ENCODE measurements around the gene ABHD14A.

ABHD14A gene

DNA sequence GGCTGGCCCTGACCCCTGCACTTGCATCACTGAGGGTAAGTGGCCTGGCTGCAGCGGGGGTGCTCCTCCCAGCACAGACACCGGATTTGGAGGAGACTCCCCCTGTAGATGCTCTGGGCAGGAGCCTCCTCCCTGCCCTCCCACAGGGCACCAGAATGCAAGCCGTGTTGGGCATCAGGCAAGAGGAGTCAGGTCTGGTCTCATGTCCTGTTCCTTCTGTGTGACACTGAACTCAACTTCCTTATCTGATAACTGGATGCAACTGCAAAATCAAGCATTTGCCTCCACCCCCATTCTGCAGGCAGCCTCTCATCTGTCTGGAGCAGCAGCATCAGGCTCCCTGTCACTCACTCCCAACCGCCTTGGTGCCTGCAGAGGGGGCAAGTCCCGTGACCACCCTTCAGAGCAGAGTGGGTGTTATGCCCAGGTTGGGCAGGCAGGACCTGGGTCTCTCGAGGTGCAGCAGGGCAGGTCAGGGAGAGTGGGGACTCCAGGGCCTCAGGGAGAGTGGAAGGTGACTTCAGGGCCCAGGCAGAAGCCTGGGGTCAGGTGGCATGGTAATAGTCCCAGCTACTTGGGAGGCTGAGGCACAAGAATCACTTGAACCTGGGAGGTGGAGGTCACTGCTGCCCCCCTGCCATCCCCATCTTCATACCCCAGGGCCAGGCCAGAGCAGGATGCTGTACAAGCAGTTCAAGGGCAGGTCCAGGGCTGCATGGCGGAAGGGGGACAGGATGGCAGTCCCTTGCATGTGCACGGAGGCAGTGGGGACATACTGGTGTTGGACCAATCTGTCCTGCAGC is 31.4 kb downstream of the ABHD14A start:
- TF ChIP-seq, protein P1, sequence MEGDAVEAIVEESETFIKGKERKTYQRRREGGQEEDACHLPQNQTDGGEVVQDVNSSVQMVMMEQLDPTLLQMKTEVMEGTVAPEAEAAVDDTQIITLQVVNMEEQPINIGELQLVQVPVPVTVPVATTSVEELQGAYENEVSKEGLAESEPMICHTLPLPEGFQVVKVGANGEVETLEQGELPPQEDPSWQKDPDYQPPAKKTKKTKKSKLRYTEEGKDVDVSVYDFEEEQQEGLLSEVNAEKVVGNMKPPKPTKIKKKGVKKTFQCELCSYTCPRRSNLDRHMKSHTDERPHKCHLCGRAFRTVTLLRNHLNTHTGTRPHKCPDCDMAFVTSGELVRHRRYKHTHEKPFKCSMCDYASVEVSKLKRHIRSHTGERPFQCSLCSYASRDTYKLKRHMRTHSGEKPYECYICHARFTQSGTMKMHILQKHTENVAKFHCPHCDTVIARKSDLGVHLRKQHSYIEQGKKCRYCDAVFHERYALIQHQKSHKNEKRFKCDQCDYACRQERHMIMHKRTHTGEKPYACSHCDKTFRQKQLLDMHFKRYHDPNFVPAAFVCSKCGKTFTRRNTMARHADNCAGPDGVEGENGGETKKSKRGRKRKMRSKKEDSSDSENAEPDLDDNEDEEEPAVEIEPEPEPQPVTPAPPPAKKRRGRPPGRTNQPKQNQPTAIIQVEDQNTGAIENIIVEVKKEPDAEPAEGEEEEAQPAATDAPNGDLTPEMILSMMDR (IDR thresholded peaks at IDR 0.05; ENCODE audit: control insufficient read depth, insufficient read depth, low read depth, low read length, missing control alignments), result no peak
- no peak for DNase-seq (ENCODE audit: low read depth)
- H3K4me3 ChIP-seq (ENCODE audit: control insufficient read depth, low read depth, low read length), result no peak overlapping the region

DNA sequence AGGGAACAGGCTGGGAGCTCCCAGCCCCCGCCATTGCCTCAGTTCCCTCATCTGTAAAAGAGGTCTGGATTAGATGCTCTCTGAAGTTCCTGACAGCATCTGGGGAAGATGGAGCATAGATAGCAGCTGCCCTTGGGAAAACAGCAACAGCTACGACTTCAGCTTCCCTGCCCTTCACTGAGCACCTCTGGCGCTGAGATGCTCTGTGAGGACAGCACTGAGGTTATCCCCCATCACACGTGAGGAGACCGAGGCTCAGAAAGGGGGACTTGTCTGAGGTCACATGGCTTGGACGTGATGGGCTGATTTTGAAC is 31.9 kb downstream of the ABHD14A start:
- DNase-seq (ENCODE audit: low read depth), result no peak
- TF ChIP-seq, protein P1 (IDR thresholded peaks at IDR 0.05; ENCODE audit: control insufficient read depth, insufficient read depth, low read depth, low read length, missing control alignments), result no peak
- no peak overlapping the region for H3K4me3 ChIP-seq (ENCODE audit: control insufficient read depth, low read depth, low read length)

DNA sequence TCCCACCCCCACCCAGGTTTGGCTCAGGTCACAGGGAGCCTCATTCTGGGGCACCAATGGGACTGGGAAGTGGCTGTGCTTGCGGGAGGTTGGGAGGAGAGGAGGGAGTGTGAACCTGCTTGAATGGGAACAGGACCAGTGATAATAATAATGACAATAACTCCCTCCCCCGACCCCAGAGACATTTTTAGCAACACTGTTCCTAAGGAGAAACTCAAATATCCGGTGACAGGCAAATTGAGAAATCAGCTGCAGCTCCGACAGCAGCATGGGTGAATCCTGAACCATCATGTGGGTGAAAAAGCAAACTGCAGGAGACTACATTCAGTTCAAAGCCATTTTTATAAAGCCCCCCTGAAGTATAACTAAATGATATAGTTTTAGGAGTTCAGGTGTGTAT is 32.4 kb downstream of the ABHD14A start:
- no peak overlapping the region for H3K4me3 ChIP-seq (ENCODE audit: control insufficient read depth, low read depth, low read length)
- no peak for DNase-seq (ENCODE audit: low read depth)
- TF ChIP-seq, protein P1 (IDR thresholded peaks at IDR 0.05; ENCODE audit: control insufficient read depth, insufficient read depth, low read depth, low read length, missing control alignments), result no peak

DNA sequence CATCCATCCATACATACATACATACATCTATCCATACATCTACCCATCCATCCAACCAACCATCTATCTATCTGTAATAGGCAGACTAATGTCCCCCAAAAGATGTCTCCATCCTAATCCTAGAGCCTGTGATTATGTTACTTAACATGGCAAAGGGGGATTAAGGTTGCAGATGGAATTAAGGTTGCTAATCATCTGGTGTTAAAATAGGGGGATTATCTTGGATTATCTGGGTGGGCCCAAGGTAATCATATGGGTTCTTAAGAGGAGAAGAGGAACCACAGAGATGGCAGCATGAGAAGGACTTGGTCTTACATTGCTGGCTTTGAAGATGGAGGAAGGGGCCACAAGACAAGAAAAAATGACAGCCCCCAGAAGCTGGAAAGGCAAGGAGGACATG is 35.6 kb downstream of the ABHD14A start:
- H3K4me3 ChIP-seq (ENCODE audit: control insufficient read depth, low read depth, low read length), result no peak overlapping the region
- no peak for DNase-seq (ENCODE audit: low read depth)
- TF ChIP-seq, protein P1 (IDR thresholded peaks at IDR 0.05; ENCODE audit: control insufficient read depth, insufficient read depth, low read depth, low read length, missing control alignments), result no peak

DNA sequence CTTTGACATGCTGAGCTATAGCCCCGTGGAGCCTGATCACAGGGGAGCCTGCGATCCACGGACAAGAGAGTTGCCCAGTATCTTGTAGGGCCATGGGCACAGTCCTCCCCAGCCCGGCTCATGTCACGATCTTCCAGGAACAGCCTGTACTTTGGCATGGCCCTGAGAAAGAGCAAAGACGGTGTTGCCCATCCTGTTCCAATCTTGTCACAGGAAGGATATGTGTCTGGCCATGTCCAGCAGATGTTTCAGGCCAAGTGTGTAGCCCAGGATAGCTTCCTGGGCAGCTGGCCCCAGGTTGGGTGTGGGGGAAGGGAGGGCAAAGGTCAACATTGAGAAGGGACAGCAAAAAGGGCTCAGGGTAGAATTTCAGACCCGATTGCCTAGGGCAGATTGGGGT is 37.8 kb downstream of the ABHD14A start:
- no peak for DNase-seq (ENCODE audit: low read depth)
- TF ChIP-seq, protein P1 (IDR thresholded peaks at IDR 0.05; ENCODE audit: control insufficient read depth, insufficient read depth, low read depth, low read length, missing control alignments), result no peak
- no peak overlapping the region for H3K4me3 ChIP-seq (ENCODE audit: control insufficient read depth, low read depth, low read length)

DNA sequence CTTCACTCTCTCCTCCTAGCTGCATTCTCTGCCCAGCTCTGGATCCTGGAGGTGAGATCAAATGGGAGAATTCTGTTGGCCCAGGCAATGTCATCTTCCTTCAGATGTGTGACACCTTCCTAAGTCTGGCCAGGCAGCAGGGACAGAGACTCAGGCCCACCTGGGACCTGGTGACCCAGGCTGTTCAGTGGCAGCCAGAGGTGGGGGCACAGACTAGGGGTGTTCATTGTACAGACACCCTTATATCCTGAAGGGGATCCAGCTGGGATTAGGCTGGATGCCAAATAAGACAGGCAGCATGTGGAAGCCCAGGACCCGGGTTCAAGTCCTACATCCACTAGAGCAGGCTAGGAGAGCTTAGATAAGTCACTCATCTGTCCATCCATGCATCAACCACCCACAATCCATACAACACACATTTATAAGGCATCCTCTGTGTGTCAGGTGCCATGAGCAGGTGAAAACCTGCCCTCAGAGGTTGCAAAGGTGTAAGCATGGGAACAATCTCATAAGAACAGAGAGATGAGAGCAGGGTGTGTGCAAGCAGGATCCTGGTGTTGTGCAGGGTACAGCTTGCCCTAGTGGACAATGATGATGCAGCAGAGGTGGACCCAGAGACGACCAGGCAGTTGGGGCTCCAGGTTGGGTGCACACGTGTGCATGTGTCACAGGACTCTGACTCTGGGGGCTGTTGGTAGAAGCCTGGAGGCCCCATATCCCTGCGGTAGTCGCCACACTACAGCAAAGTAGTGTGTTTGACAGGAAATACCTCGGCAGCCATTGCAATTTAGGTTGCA is 39.1 kb downstream of the ABHD14A start:
- no peak for DNase-seq (ENCODE audit: low read depth)
- no peak overlapping the region for H3K4me3 ChIP-seq (ENCODE audit: control insufficient read depth, low read depth, low read length)
- TF ChIP-seq, protein P1 (IDR thresholded peaks at IDR 0.05; ENCODE audit: control insufficient read depth, insufficient read depth, low read depth, low read length, missing control alignments), result no peak

Measured in AG09309 (cell line).